Measurements from ENCODE around the gene TEAD4.

The TEAD4 gene

DNA sequence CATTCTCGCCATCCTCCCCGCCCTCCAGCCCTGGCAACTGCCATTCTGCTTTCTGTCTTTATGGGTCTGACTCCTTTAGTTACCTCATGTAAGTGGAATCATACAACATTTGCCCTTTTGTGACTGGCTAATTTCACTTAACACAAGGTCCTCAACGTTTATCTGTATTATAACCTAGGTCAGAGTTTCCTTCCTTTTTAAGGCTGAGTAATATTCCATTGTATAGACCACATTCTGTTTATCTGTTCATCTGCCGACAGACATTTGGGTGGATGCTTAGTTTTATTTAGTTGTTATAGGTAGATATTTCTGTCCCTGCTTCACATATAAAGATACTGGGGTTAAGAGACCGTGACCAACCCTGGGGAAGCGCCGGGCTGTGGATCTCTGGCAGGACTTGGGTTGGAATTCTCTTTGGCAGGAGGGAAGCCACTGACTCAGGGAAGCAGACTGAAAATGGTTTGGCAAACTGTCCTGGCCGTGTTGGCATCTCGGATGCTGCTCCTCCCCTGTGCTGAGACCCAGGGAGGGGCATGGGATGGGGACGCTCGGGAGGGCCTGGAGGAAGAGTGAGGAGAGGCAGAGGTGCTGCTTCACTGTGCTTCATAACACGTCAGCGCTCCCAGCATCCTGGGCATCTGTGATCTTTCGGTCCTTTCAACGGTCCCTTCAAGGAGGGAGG is 38.9 kb downstream of the TEAD4 start:
- no peak overlapping the region for H3K4me3 ChIP-seq (ENCODE audit: low read depth, low read length)
- TF ChIP-seq CTCF (IDR thresholded peaks at IDR 0.05; ENCODE audit: control insufficient read depth, extremely low read depth, insufficient read depth) = no peak

GRCh38 chr12:2998789-2999264 is 39.6 kb downstream of the TEAD4 start:
- no peak for DNase-seq (ENCODE audit: low read depth)
- no peak overlapping the region for H3K4me3 ChIP-seq (ENCODE audit: low read depth, low read length)
- TF ChIP-seq CTCF (IDR thresholded peaks at IDR 0.05; ENCODE audit: control insufficient read depth, extremely low read depth, insufficient read depth) = no peak

More for the DNA sequence above, 38.9 kb downstream of the TEAD4 start:
- DNase-seq (ENCODE audit: low read depth) = no peak

- no peak overlapping the region for H3K4me3 ChIP-seq (ENCODE audit: low read depth, low read length)
- DNase-seq (ENCODE audit: low read depth) = no peak
- TF ChIP-seq CTCF (IDR thresholded peaks at IDR 0.05; ENCODE audit: control insufficient read depth, extremely low read depth, insufficient read depth) = no peak
Observed at GRCh38 chr12:2999265-2999841, 40.2 kb downstream of the TEAD4 start.

GRCh38 chr12:3000548-3001275 is 41.5 kb downstream of the TEAD4 start:
- no peak for TF ChIP-seq CTCF (IDR thresholded peaks at IDR 0.05; ENCODE audit: control insufficient read depth, extremely low read depth, insufficient read depth)
- H3K4me3 ChIP-seq (ENCODE audit: low read depth, low read length) = no peak overlapping the region
- no peak for DNase-seq (ENCODE audit: low read depth)

DNA sequence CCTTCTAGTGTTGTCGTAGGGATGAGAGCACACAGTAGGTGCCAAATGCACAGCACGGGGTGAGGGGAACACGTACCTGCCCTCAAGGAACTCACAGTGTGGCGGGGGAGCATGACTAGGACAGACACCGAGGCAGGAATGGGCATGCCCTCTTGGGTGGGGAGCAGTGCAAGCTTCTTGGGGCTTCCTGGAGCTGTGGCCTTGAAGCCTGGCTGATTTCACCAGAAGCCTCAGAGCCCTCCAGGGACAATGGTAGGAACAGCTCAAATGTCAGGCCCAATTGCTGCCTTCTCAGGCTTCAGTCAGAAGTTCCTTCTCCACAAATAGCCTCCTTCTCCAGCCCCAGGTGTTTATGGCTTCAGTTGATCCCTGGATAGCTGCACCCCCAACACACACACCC is 43.4 kb downstream of the TEAD4 start:
- no peak overlapping the region for H3K4me3 ChIP-seq (ENCODE audit: low read depth, low read length)
- no peak for TF ChIP-seq CTCF (IDR thresholded peaks at IDR 0.05; ENCODE audit: control insufficient read depth, extremely low read depth, insufficient read depth)
- DNase-seq (ENCODE audit: low read depth) = no peak

GRCh38 chr12:3003357-3003992 is 44.3 kb downstream of the TEAD4 start:
- no peak for TF ChIP-seq CTCF (IDR thresholded peaks at IDR 0.05; ENCODE audit: control insufficient read depth, extremely low read depth, insufficient read depth)

More at GRCh38 chr12:3003357-3003992, 44.3 kb downstream of the TEAD4 start:
- H3K4me3 ChIP-seq (ENCODE audit: low read depth, low read length) = no peak overlapping the region
- DNase-seq (ENCODE audit: low read depth) = no peak
